CD4-positive, alpha-beta T cell treated with Interferon alpha-2 for 1 hour (primary cell): ENCODE measurements around the gene KCNK16.

ENCODE experiments used
- DNase-seq, 2 donors: peaks; one replicate each; pipeline ENCODE4 v3.0.0-alpha.2; 2020 to 2022

Gene KCNK16

GRCh38 chr6:39273406-39273821 lies 49.1 kb downstream of the KCNK16 start:
- DNase-seq = no peak

GRCh38 chr6:39269961-39270360 lies 52.5 kb downstream of the KCNK16 start:
- no peak for DNase-seq

GRCh38 chr6:39268721-39269120 lies 53.8 kb downstream of the KCNK16 start:
- no peak for DNase-seq

GRCh38 chr6:39268171-39268570 lies 54.3 kb downstream of the KCNK16 start:
- DNase-seq = no peak

GRCh38 chr6:39266782-39267355 lies 55.6 kb downstream of the KCNK16 start:
- no peak for DNase-seq

GRCh38 chr6:39266375-39266774 lies 56.1 kb downstream of the KCNK16 start:
- DNase-seq = no peak
